HG03342 (cell line): Measurements from ENCODE around the gene IP6K2.

Experiments
- ATAC-seq: cut with Tn5 transposase; IDR thresholded peaks from one replicate; pipeline ENCODE4 v1.9.1; 2021; ENCODE audit warnings: mild to moderate bottlenecking, moderate library complexity; ENCODE audit not compliant: unreplicated experiment

IP6K2 gene

GRCh38 chr3:48692551-48692950, 24.5 kb downstream of the IP6K2 start:
- ATAC-seq, result no peak

DNA sequence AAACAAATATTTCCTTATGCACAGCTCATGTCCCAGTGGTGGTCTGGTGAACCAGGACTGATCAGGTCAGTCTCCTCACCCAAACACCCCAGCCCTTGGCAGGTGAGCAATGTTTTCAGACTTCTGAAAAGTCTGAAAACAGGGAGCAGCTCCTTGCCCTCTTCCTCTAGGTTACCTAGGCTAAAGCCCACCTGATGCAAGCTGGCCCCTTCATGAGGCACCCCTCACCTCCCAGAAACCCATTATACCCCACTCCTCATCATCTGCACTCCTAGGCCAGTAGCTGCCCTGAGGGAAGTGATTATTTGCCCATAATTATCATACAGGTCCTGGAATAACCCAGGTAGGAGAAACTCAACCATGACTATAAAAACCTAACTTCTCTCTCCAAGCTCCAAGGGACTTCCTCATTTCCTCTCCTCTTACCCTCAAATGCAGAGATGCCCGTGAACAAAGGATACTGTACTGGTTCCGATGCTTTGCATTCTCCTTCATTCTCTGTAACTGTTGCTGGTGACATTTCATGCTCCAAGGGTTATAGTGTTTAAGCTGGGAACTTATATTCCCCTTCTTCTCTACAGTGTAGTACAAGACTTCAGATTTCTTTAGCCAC, 26.1 kb downstream of the IP6K2 start:
- ATAC-seq, result no peak

GRCh38 chr3:48689384-48689783, 27.6 kb downstream of the IP6K2 start:
- ATAC-seq, result no peak

DNA sequence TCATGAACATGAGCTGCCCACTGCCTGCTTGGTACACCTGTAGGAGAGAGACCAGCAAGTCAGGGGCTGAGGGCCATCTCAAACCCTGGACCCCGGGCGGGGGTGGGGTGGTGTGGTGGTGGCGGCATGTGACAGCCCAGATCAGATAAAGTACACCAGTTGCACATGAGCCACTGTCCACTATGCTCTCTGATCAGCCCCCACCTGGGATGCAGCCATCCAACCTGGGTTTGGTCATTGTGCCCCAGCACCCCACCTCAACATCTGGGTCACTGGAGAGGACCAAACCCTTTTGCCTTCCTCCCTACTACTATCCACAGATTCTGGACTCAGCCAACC, 28.3 kb downstream of the IP6K2 start:
- ATAC-seq, result no peak

- no peak for ATAC-seq
Measured at GRCh38 chr3:48688032-48688736, 28.8 kb downstream of the IP6K2 start.

- ATAC-seq, result no peak
Measured at GRCh38 chr3:48687220-48687678, 29.8 kb downstream of the IP6K2 start.

DNA sequence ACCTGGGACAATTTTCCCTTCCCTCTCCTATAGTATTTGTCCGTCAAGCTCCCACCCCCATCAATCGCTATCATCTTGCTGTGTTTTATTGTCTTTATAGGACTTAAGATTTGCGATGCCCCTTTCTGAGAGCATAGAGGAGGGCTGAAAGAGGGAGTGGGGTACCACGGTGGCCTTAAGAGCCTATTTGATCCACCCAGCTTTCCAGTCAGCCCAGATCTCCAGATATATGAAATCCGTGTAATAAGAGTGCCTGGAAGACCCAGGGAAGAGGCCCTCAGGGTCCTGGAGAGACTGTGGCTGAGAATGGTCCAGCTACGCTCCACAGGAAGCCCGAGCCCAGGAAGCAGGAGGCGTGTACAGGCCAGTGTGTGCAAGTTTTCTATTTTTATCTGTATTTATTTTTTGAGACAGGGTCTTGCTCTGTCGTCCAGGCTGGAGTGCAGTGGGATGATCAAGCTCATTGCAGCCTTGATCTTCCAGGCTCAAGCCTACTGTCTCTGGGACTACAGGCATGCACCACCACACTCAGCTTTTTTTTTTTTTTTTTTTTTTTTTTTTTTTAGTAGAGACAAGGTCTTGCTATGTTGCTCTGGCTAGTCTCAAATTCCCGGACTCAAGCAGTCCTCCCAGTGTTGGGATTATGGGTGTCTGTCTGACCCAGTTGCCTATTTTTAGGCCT, 30.3 kb downstream of the IP6K2 start:
- ATAC-seq, result no peak

GRCh38 chr3:48685603-48686511, 31.2 kb downstream of the IP6K2 start, which contains the start of gene NCKIPSD:
TSS of gene NCKIPSD (minus strand) at chr3:48685915. CDS start at chr3:48685807, 108 bp downstream.
- peak; percentile 77 for ATAC-seq

DNA sequence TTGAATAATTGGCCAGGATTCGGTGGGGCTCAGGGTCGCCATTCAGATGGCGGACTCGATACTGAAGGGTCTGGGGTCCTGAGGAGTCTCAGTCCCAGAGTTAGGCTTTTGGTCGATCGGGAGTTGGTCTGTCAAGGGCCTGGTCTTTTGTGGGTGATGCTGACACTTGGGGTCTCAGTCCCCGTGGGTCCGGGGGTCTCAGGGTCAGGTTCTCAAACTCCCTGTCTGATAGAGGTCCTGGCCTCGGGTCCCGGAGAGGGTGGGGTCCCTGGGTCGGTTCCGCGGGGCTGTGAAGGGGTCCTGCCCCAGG, 31.8 kb downstream of the IP6K2 start:
- no peak for ATAC-seq

GRCh38 chr3:48684480-48685143, 32.4 kb downstream of the IP6K2 start:
- ATAC-seq, result no peak

- ATAC-seq, result no peak
Measured at GRCh38 chr3:48684054-48684349, 33.0 kb downstream of the IP6K2 start.

DNA sequence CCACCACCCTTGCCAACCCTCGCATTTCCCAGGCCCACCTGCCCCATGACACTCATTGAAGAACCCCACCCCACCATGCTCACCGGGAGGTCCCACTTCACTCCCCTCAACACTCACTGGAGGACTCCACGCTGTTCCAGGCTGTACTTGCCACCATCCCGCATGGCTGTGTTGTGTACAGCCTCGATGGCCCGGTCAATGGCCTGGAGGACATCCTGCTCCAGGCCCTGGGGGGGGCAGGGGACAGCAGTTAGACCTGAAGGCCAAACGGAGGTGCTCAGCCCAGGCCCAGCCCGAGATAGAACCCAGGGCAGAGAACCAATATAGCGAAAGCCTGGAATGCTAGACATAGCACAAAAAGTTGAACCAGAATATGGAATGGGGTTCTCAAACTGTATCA, 34.2 kb downstream of the IP6K2 start:
- no peak for ATAC-seq

DNA sequence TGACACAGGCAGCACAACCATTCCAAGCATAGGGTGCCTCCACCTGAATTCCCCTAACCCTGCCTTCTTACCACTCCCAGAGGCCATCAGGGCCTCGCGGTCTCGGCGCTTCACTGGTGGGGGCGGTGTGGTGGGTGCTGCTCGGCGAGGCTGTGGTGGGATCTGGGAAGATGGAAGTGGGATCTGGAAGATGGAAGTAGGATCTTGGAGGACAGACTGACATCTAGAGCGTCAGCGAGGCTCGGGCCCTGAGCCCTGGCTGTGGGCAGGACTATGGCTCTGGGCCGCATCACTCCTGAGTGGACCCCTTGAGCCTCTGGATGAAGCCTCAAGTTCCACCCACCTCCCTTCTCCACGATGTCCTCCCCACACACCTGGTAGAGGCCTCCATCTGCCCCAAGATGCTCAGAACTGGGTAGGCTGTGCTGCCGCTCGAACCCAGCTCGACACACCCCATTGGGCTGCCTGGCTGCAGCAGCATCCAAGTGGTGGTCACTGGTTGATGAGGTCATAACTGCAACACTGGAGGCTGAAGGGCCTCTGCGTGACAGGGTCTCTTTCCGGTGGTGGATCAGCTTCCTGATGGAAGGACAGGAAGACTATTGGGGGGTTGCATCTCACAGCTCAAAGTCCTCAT, 34.9 kb downstream of the IP6K2 start:
- ATAC-seq, result no peak

DNA sequence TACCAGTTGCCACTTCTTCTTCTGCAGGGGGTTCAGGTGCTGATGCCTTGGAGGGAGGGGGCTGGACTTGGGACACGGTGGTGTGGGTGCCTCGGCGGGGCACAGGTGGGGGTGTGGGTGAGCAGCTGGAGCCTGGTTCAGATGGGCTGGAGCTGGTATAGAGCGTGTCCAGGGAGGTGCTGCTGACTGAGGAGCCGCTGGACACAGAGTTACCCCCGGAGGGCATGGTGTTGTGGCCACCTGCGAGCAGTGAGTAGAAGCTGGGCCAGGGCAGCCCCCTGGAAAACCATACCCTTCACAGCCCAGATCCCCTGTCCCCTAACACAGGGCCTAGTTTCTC, 35.5 kb downstream of the IP6K2 start:
- ATAC-seq, result no peak

DNA sequence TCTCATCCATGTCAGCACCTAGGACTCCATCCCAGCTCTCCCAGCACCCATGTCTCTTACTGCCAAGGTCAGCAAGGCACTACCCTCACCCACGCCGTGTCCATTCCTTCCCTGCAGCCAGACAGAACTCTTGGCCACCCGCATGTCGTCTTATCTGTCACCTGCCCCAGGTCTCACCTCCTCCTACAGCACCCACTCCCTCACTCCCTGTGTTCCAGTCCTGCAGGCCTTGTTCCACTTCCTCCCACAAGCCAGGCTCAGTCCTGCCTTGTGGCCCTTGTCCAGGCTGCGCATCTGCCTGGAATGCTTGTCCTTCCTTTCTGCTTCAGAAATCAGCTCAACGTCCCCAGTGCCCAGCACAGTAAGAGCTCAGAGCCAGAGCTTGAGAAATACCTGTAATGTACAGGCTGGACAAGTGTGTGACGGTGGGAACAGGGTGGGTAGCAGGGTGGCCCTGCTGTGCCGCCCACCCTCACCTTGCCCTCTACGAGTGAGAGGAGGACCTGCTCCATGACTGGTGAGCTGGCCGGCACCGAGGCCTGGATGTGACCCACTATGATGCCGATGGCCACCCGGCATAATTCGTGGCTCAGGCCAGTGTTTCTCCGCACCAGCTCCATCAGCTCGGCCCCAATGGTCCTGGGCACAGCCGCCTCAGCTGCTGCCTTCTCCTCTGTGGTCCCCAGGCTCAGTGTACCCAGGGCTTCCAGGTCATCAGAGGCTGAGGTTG, 36.0 kb downstream of the IP6K2 start:
- ATAC-seq, result no peak

- no peak for ATAC-seq
Measured at GRCh38 chr3:48679411-48680391, 37.3 kb downstream of the IP6K2 start.

DNA sequence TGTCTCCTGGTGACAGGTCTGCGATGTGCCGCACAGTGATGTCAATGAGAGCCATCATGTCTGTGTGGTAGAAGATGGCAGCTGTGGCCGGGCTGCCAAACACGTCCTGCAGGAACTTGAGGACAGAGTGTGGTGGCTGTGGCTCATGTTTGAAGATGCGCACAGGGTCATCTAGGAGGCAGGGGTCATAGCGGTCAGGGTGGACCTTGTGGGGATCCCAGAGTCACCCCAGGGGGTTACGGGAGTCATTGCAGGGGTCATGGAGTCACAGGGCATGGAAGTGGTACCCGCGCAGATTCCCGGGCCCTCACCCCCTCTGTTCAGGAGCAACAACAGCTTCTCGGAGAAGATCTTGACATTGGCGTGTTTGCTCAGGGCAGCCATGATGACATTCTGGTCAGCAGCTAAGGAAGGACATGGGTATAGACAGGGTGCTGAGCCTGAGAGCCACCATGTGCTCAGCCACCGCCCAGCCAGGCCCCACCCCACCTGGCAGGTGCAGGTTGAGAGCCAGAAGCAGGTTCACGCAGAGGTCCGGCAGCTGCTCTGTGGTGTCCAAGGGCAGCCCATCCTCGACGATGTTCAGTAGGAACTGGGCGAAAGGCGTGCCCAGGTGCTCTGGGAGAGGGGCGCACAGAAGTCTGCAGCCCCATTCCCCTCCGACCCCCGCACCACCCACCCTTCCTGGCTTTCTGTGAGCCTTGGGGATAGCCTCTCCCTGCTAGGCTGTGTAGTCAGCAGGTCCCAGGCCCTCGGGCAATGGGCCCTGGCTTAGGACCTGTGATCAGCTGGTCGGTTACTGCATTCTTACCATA, 38.2 kb downstream of the IP6K2 start:
- no peak for ATAC-seq

DNA sequence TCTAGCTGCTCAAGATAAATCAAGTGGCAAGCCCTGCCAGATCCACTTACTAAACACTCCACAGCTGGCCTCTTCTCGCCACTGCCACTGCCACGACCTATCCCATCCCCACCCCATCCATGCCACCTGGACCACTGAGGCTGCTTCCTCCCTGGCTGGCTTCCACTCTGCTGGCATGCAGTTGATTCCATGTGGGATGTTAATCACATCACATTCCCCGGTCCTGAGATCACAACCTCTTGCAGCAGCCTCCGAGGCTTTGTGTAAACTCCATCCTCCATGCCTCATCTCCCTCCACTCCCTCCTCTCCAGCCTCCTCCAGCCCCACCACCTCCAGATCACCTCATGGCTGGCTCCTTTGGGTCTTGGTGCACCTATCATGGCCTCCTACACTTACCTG, 39.0 kb downstream of the IP6K2 start:
- no peak for ATAC-seq
